ENCODE measurements around the gene SIRT7. TPM values are rescaled to one million over a fixed set of nuclear protein-coding genes. Genes with fewer than 3 reads are reported as not detected.

Gene SIRT7
- total and polyA plus RNA-seq, 4 donors = 8.5 to 43.1 (median 20.1) TPM

GRCh38 chr17:81888105-81888987, 29.6 kb downstream of the SIRT7 start:
- Histone ChIP-seq H3K27me3 (ENCODE audit: control insufficient read depth in 1 of 2, insufficient read depth in 2 of 2, low read length in 1 of 2) (no peaks in the 10 kb centered on the region), H3K27ac (ENCODE audit: low read depth in 1 of 2, low read length in 2 of 2) (no peak overlapping the region), H3K9me3 (ENCODE audit: control insufficient read depth, low read length) (no peaks in the 10 kb centered on the region), H3K4me1 (ENCODE audit: control insufficient read depth in 1 of 2, insufficient read depth in 2 of 2, low read length in 2 of 2) (no peaks in the 10 kb centered on the region), H3K4me3 (ENCODE audit: low read length in 2 of 2) (no peak overlapping the region), H3K36me3 (ENCODE audit: control insufficient read depth in 1 of 2, insufficient read depth in 2 of 2, low read length in 1 of 2) (peaks cover 0 to 7% of the 10 kb centered on the region in 2 donors)
- WGBS, 2 donors = 90 to 92% methylated on average over 44 of the region's 44 CpGs
- ATAC-seq (ENCODE audit: low FRiP score) (no peak), DNase-seq (no peak)
- intact Hi-C loops (cut with DNase I) = no loop called here

GRCh38 chr17:81885869-81886548, 32.0 kb downstream of the SIRT7 start:
- intact Hi-C loops (cut with DNase I) = no loop called here
- Histone ChIP-seq H3K36me3 (ENCODE audit: control insufficient read depth in 1 of 2, insufficient read depth in 2 of 2, low read length in 1 of 2) (peaks cover 0 to 7% of the 10 kb centered on the region in 2 donors), H3K27me3 (ENCODE audit: control insufficient read depth in 1 of 2, insufficient read depth in 2 of 2, low read length in 1 of 2) (no peaks in the 10 kb centered on the region), H3K9me3 (ENCODE audit: control insufficient read depth, low read length) (no peaks in the 10 kb centered on the region), H3K27ac (ENCODE audit: low read depth in 1 of 2, low read length in 2 of 2) (no peak overlapping the region), H3K4me1 (ENCODE audit: control insufficient read depth in 1 of 2, insufficient read depth in 2 of 2, low read length in 2 of 2) (no peaks in the 10 kb centered on the region), H3K4me3 (ENCODE audit: low read length in 2 of 2) (no peak overlapping the region)
- WGBS, 2 donors = 76 to 84% methylated on average over 11 of the region's 11 CpGs
- ATAC-seq (ENCODE audit: low FRiP score) (no peak), DNase-seq (peak in 1 of 2 donors; percentile 48)

DNA sequence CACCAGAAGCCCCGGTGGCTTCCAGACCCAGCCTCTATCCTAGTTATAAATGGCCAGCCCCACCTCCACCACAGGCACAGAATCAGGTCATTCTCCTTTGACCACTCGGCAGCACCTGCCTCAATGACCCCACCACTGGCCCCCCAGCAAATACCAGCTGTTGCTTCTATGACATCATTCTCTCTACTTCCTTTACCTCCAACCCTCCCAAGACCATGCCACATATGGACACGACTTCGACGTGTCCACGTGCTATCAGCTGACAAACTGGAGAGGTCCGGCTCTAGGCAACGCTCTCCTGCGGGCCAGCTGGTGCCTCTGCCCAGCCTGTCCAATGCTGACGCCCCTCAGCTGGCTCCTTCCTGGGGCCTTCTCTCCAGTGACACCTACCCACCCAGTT, 32.5 kb downstream of the SIRT7 start:
- H3K27me3 ChIP-seq (ENCODE audit: control insufficient read depth in 1 of 2, insufficient read depth in 2 of 2, low read length in 1 of 2) = no peaks in the 10 kb centered on the region
- 82 to 83% methylated on average over 10 of the region's 10 CpGs for WGBS, 2 donors
- peaks cover 0 to 7% of the 10 kb centered on the region in 2 donors for H3K36me3 ChIP-seq (ENCODE audit: control insufficient read depth in 1 of 2, insufficient read depth in 2 of 2, low read length in 1 of 2)

DNA sequence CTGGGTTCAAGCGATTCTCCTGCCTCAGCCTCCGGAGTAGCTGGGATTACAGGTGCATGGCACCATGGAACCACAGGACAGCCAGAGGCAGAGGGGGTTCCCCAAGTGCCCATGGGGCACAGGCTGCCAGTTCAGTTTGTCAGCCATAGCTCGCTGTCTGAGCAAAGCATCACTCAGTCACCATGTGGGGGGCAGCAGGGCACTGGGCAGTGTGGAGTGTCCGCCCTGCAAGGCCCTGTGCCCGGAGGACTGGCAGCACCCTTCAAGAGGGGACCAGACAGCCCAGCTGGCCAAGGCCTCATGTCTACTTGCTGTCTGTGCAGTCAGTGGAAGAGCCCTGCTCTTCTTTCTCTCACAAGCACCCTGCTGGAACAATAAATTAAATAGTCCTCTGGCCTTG, 33.0 kb downstream of the SIRT7 start:
- no peak for ATAC-seq (ENCODE audit: low FRiP score)
- Histone ChIP-seq H3K9me3 (ENCODE audit: control insufficient read depth, low read length) (no peaks in the 10 kb centered on the region), H3K27ac (ENCODE audit: low read depth in 1 of 2, low read length in 2 of 2) (peak overlapping the region in 1 of 2 donors; percentile 26), H3K4me3 (ENCODE audit: low read length in 2 of 2) (no peak overlapping the region), H3K27me3 (ENCODE audit: control insufficient read depth in 1 of 2, insufficient read depth in 2 of 2, low read length in 1 of 2) (no peaks in the 10 kb centered on the region), H3K36me3 (ENCODE audit: control insufficient read depth in 1 of 2, insufficient read depth in 2 of 2, low read length in 1 of 2) (peaks cover 0 to 7% of the 10 kb centered on the region in 2 donors), H3K4me1 (ENCODE audit: control insufficient read depth in 1 of 2, insufficient read depth in 2 of 2, low read length in 2 of 2) (no peaks in the 10 kb centered on the region)
- intact Hi-C loops (cut with DNase I) = no loop called here
- DNase-seq = peak in 1 of 2 donors; percentile 68
- 83% methylated on average over 5 of the region's 5 CpGs for WGBS, 2 donors

More for the DNA sequence above, 32.5 kb downstream of the SIRT7 start:
- Histone ChIP-seq H3K27ac (ENCODE audit: low read depth in 1 of 2, low read length in 2 of 2) (no peak overlapping the region), H3K4me3 (ENCODE audit: low read length in 2 of 2) (no peak overlapping the region), H3K9me3 (ENCODE audit: control insufficient read depth, low read length) (no peaks in the 10 kb centered on the region), H3K4me1 (ENCODE audit: control insufficient read depth in 1 of 2, insufficient read depth in 2 of 2, low read length in 2 of 2) (no peaks in the 10 kb centered on the region)
- ATAC-seq (ENCODE audit: low FRiP score) (no peak), DNase-seq (no peak)
- intact Hi-C loops (cut with DNase I) = no loop called here

DNA sequence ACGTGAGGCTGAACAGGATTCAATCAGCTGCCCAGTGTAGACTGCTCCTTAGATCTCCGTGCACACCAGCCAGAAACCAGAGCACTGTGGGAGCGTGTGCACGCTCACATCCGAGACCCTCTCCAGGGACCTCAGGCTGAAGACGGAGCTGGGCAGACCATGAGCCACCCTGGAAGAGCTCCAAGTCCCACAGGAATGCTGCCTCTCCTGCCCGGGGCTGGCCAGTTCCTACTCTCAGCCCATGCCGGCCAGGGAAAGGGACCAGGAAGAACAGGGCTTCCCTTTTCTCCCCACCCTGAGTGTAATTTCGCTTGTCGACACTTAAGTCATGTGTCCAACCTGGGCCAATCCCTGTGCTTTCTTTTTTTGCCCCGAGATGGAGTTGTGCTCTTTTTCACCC, 33.5 kb downstream of the SIRT7 start:
- intact Hi-C loops (cut with DNase I) = no loop called here
- Histone ChIP-seq H3K36me3 (ENCODE audit: control insufficient read depth in 1 of 2, insufficient read depth in 2 of 2, low read length in 1 of 2) (peaks cover 0 to 7% of the 10 kb centered on the region in 2 donors), H3K9me3 (ENCODE audit: control insufficient read depth, low read length) (no peaks in the 10 kb centered on the region), H3K27me3 (ENCODE audit: control insufficient read depth in 1 of 2, insufficient read depth in 2 of 2, low read length in 1 of 2) (no peaks in the 10 kb centered on the region), H3K4me3 (ENCODE audit: low read length in 2 of 2) (no peak overlapping the region), H3K4me1 (ENCODE audit: control insufficient read depth in 1 of 2, insufficient read depth in 2 of 2, low read length in 2 of 2) (no peaks in the 10 kb centered on the region), H3K27ac (ENCODE audit: low read depth in 1 of 2, low read length in 2 of 2) (no peak overlapping the region)
- peak; percentile 47 for ATAC-seq (ENCODE audit: low FRiP score)
- DNase-seq = peak in 1 of 2 donors; percentile 77
- 7 to 10% methylated on average over 11 of the region's 11 CpGs for WGBS, 2 donors

- no peak for ATAC-seq (ENCODE audit: low FRiP score)
- 90% methylated on average over 5 of the region's 5 CpGs for WGBS, 2 donors
Observed at GRCh38 chr17:81879121-81879520, 38.9 kb downstream of the SIRT7 start.

DNA sequence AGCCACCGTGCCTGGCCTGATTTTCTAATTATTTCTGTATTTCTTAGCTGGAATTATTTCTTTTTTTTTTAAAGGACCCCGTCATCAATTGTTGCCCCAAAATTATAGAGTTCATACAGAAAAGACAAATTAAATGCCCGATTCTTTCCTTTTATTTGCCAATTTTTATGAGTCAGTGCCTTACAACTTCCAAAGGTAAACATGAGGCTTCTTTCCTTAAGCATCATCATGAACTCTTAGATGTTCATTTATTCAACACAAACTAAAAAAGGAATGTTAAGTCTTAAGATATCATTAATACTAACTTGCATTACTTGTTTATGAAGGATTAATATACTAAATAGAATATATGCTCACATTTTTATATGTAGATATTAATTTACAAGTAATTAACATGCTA, 39.7 kb downstream of the SIRT7 start:
- H3K27me3 ChIP-seq (ENCODE audit: control insufficient read depth in 1 of 2, insufficient read depth in 2 of 2, low read length in 1 of 2) = no peaks in the 10 kb centered on the region
- no peaks in the 10 kb centered on the region for H3K9me3 ChIP-seq (ENCODE audit: control insufficient read depth, low read length)
- intact Hi-C loops (cut with DNase I) = no loop called here
- H3K4me3 ChIP-seq (ENCODE audit: low read length in 2 of 2) = no peak overlapping the region
- H3K4me1 ChIP-seq (ENCODE audit: control insufficient read depth in 1 of 2, insufficient read depth in 2 of 2, low read length in 2 of 2) = no peaks in the 10 kb centered on the region
- DNase-seq = no peak
- ATAC-seq (ENCODE audit: low FRiP score) = no peak
- peaks cover 0 to 2% of the 10 kb centered on the region in 2 donors for H3K36me3 ChIP-seq (ENCODE audit: control insufficient read depth in 1 of 2, insufficient read depth in 2 of 2, low read length in 1 of 2)
- no peak overlapping the region for H3K27ac ChIP-seq (ENCODE audit: low read depth in 1 of 2, low read length in 2 of 2)
- WGBS, 2 donors = 87 to 88% methylated on average over 3 of the region's 3 CpGs

More at GRCh38 chr17:81879121-81879520, 38.9 kb downstream of the SIRT7 start:
- no peak overlapping the region for H3K27ac ChIP-seq (ENCODE audit: low read depth in 1 of 2, low read length in 2 of 2)
- no peak overlapping the region for H3K4me3 ChIP-seq (ENCODE audit: low read length in 2 of 2)
- no peaks in the 10 kb centered on the region for H3K4me1 ChIP-seq (ENCODE audit: control insufficient read depth in 1 of 2, insufficient read depth in 2 of 2, low read length in 2 of 2)
- H3K9me3 ChIP-seq (ENCODE audit: control insufficient read depth, low read length) = no peaks in the 10 kb centered on the region
- H3K27me3 ChIP-seq (ENCODE audit: control insufficient read depth in 1 of 2, insufficient read depth in 2 of 2, low read length in 1 of 2) = no peaks in the 10 kb centered on the region
- H3K36me3 ChIP-seq (ENCODE audit: control insufficient read depth in 1 of 2, insufficient read depth in 2 of 2, low read length in 1 of 2) = peaks cover 0 to 2% of the 10 kb centered on the region in 2 donors
- intact Hi-C loops (cut with DNase I) = no loop called here
- DNase-seq = no peak

DNA sequence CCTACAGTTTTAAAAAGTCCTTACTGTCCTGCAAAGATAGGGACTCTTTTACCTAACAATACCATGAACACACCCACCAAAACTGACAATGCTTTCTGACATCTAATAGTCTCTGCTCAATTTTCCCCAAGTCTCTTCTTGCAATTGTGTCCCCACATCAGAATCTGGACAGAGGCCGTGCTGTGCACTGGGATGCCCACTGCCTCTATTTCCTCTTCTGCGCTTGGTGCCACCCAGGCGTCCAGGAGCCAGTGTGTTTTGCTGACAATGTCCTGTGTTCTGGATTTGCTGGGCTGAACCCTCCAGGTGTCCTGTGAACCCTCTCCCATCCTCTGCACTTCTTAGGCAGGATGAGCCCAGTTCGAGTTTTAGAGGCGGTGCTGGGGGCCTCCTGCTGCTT, 40.4 kb downstream of the SIRT7 start:
- no peaks in the 10 kb centered on the region for H3K4me1 ChIP-seq (ENCODE audit: control insufficient read depth in 1 of 2, insufficient read depth in 2 of 2, low read length in 2 of 2)
- H3K27ac ChIP-seq (ENCODE audit: low read depth in 1 of 2, low read length in 2 of 2) = no peak overlapping the region
- ATAC-seq (ENCODE audit: low FRiP score) (no peak), DNase-seq (no peak)
- H3K36me3 ChIP-seq (ENCODE audit: control insufficient read depth in 1 of 2, insufficient read depth in 2 of 2, low read length in 1 of 2) = peaks cover 0 to 2% of the 10 kb centered on the region in 2 donors
- WGBS, 2 donors = 95 to 98% methylated on average over 5 of the region's 5 CpGs
- no peak overlapping the region for H3K4me3 ChIP-seq (ENCODE audit: low read length in 2 of 2)
- no peaks in the 10 kb centered on the region for H3K27me3 ChIP-seq (ENCODE audit: control insufficient read depth in 1 of 2, insufficient read depth in 2 of 2, low read length in 1 of 2)
- intact Hi-C loops (cut with DNase I) = no loop called here
- no peaks in the 10 kb centered on the region for H3K9me3 ChIP-seq (ENCODE audit: control insufficient read depth, low read length)

All from aorta (tissue), 5 donors.